Tibial nerve (tissue), 4 donors: ENCODE data around the gene TLR6. TPM values are rescaled to one million over a fixed set of nuclear protein-coding genes. Genes with fewer than 3 reads are reported as not detected.

ENCODE experiments used
- DNase-seq, 2 donors: peaks; one replicate each; pipeline ENCODE4 v3.0.0-alpha.2; 2019; ENCODE audit warnings: low spot score in 2 of 2
- H3K27ac ChIP-seq, 4 donors: fragments of 200-600 bp; sonication (generic) in 3 of 4; one replicate each; pipeline ENCODE4 v1.5.1; 2017 to 2019; ENCODE audit warnings: mild to moderate bottlenecking in 1 of 4
- H3K27me3 ChIP-seq, 2 donors: fragments of 200-600 bp; sonication (generic) in 1 of 2; one replicate each; pipeline versions ENCODE4 v1.5.1 to v1.6.0; 2017 to 2019
- H3K36me3 ChIP-seq, 3 donors: fragments of 200-600 bp; sonication (generic); one replicate each; pipeline ENCODE4 v1.5.1; 2018 to 2019
- H3K4me1 ChIP-seq, 4 donors: fragments of 200-600 bp; sonication (generic) in 3 of 4; one replicate each; pipeline ENCODE4 v1.5.1; 2017 to 2019
- H3K4me3 ChIP-seq, 4 donors: fragments of 200-600 bp; sonication (generic) in 3 of 4; one replicate each; pipeline ENCODE4 v1.5.1; 2017 to 2019; ENCODE audit warnings: mild to moderate bottlenecking in 1 of 4, moderate library complexity in 1 of 4
- H3K9me3 ChIP-seq, 4 donors: fragments of 200-600 bp; sonication (generic) in 3 of 4; one replicate each; pipeline ENCODE4 v1.5.1; 2017 to 2019
- CTCF ChIP-seq, 5 experiments: fragments of 200-600 bp in 3 of 5; fragments of 450-650 bp in 2 of 5; sonication (generic) in 3 of 5; IDR thresholded peaks; one replicate each; pipeline ENCODE4 v1.5.1; 2016 to 2019; ENCODE audit warnings: antibody characterized with exemption in 5 of 5, mild to moderate bottlenecking in 3 of 5, moderate library complexity in 2 of 5
- EP300 ChIP-seq, 2 donors: sonication (generic); formaldehyde crosslinking; IDR thresholded peaks; one replicate each; pipeline ENCODE4 v1.6.1; 2017; ENCODE audit warnings: antibody characterized with exemption in 2 of 2, mild to moderate bottlenecking in 1 of 2
- POLR2A ChIP-seq, 2 donors: fragments of 450-650 bp; IDR thresholded peaks; one replicate each; pipeline ENCODE4 v1.6.1; 2017; ENCODE audit warnings: antibody characterized with exemption in 2 of 2, mild to moderate bottlenecking in 2 of 2, moderate library complexity in 2 of 2
- WGBS, 2 donors: methylation state at CpG; one replicate each; pipeline ENCODE4 v1.1.5; 2018; 5-methylcytosine and 5-hydroxymethylcytosine counted together
- total RNA-seq, 4 donors: library from RNA; depleted of rRNA; stranded (reverse); fragments of >200 nt; gene quantifications; one replicate each; pipeline ENCODE4 v1.1.0, GENCODE V29; 2016

TLR6 gene
- total RNA-seq, 4 donors from 2014 or later: 4.2 to 8.6 (median 5.2) TPM

GRCh38 chr4:38837849-38838248 lies 18.8 kb downstream of the TLR6 start:
- no peak for DNase-seq
- 63 to 64% methylated on average over 2 of the region's 2 CpGs for WGBS, 2 donors
- H3K4me1 ChIP-seq: no peaks in the 10 kb centered on the region
- peaks cover 0 to 34% (median 5%) of the 10 kb centered on the region in 4 donors for H3K9me3 ChIP-seq
- no peaks in the 10 kb centered on the region for H3K36me3 ChIP-seq
- no peak overlapping the region for H3K27ac ChIP-seq
- H3K4me3 ChIP-seq: no peak overlapping the region
- no peaks in the 10 kb centered on the region for H3K27me3 ChIP-seq
- TF ChIP-seq POLR2A (IDR thresholded peaks at IDR 0.05): no peak
- no peak for TF ChIP-seq EP300 (IDR thresholded peaks at IDR 0.05)
- no peak for TF ChIP-seq CTCF (IDR thresholded peaks at IDR 0.05)

- Histone ChIP-seq H3K36me3 (no peaks in the 10 kb centered on the region), H3K27ac (no peak overlapping the region), H3K4me1 (no peaks in the 10 kb centered on the region), H3K9me3 (peaks cover 0 to 34% (median 5%) of the 10 kb centered on the region in 4 donors), H3K27me3 (no peaks in the 10 kb centered on the region), H3K4me3 (no peak overlapping the region)
- no peak for DNase-seq
- TF ChIP-seq EP300 (IDR thresholded peaks at IDR 0.05) (no peak), CTCF (IDR thresholded peaks at IDR 0.05) (no peak), POLR2A (IDR thresholded peaks at IDR 0.05) (no peak)
Measured at GRCh38 chr4:38837334-38837733, 19.3 kb downstream of the TLR6 start.

- DNase-seq: no peak
- Histone ChIP-seq H3K27me3 (no peaks in the 10 kb centered on the region), H3K36me3 (peaks cover 0 to 4% (median 0%) of the 10 kb centered on the region in 3 donors), H3K9me3 (peaks cover 0 to 34% (median 5%) of the 10 kb centered on the region in 4 donors), H3K27ac (no peak overlapping the region), H3K4me3 (no peak overlapping the region), H3K4me1 (no peaks in the 10 kb centered on the region)
- no peak for TF ChIP-seq CTCF (IDR thresholded peaks at IDR 0.05)
- TF ChIP-seq POLR2A (IDR thresholded peaks at IDR 0.05): no peak
- no peak for TF ChIP-seq EP300 (IDR thresholded peaks at IDR 0.05)
- 91 to 93% methylated on average over 4 of the region's 4 CpGs for WGBS, 2 donors
Measured at GRCh38 chr4:38834570-38834969, 22.0 kb downstream of the TLR6 start.

- H3K27me3 ChIP-seq: no peaks in the 10 kb centered on the region
- no peak overlapping the region for H3K4me3 ChIP-seq
- TF ChIP-seq POLR2A (IDR thresholded peaks at IDR 0.05): no peak
- no peak for TF ChIP-seq EP300 (IDR thresholded peaks at IDR 0.05)
- no peak for TF ChIP-seq CTCF (IDR thresholded peaks at IDR 0.05)
- H3K27ac ChIP-seq: no peak overlapping the region
- peaks cover 0 to 5% (median 0%) of the 10 kb centered on the region in 3 donors for H3K36me3 ChIP-seq
- WGBS, 2 donors: 95 to 98% methylated on average over 5 to 7 of the region's 7 CpGs
- no peak for DNase-seq
- no peaks in the 10 kb centered on the region for H3K4me1 ChIP-seq
- H3K9me3 ChIP-seq: peaks cover 0 to 33% (median 5%) of the 10 kb centered on the region in 4 donors
Measured at GRCh38 chr4:38832624-38833528, 23.7 kb downstream of the TLR6 start.

GRCh38 chr4:38832206-38832605 lies 24.4 kb downstream of the TLR6 start:
- Histone ChIP-seq H3K4me1 (no peaks in the 10 kb centered on the region), H3K27ac (no peak overlapping the region), H3K36me3 (peaks cover 0 to 5% (median 0%) of the 10 kb centered on the region in 3 donors), H3K9me3 (peaks cover 0 to 27% (median 5%) of the 10 kb centered on the region in 4 donors), H3K27me3 (no peaks in the 10 kb centered on the region), H3K4me3 (no peak overlapping the region)
- 86 to 89% methylated on average over 1 of the region's 1 CpG for WGBS, 2 donors
- DNase-seq: no peak
- TF ChIP-seq EP300 (IDR thresholded peaks at IDR 0.05) (no peak), POLR2A (IDR thresholded peaks at IDR 0.05) (no peak), CTCF (IDR thresholded peaks at IDR 0.05) (no peak)
